Spleen (tissue), 13 donors: Measurements from ENCODE around the gene NEURL4. TPM values are rescaled to one million over a fixed set of nuclear protein-coding genes. Genes with fewer than 3 reads are reported as not detected.
A peak's percentile ranks its signal among the peaks of the same experiment; 100 is the strongest.
"Not testable (repeated sequence)": the region's sequence is repeated elsewhere in the genome, so short reads cannot be mapped to it uniquely, and the experiment has no call there.

ENCODE experiments used
- DNase-seq: peaks from one replicate; pipeline ENCODE4 v3.0.0-alpha.2; 2020
- H3K27ac ChIP-seq, 8 donors: fragments of 200-600 bp; sonication (generic) in 7 of 8; 1 replicate in 4 of 8; 2 replicates in 4 of 8; pipeline versions ENCODE4 v1.5.0 to v1.8.0; 2016 to 2021; ENCODE audit warnings: inconsistent platforms in 4 of 8, mild to moderate bottlenecking in 4 of 8, moderate library complexity in 1 of 8
- H3K27me3 ChIP-seq, 7 donors: fragments of 200-600 bp; sonication (generic) in 6 of 7; replicated peaks in 1 of 7; 1 replicate in 4 of 7; 2 replicates in 3 of 7; pipeline versions ENCODE4 v1.5.0 to v1.8.0; 2016 to 2021; ENCODE audit warnings: inconsistent platforms in 3 of 7, mild to moderate bottlenecking in 1 of 7
- H3K36me3 ChIP-seq, 6 donors: fragments of 200-600 bp; sonication (generic) in 5 of 6; 1 replicate in 4 of 6; 2 replicates in 2 of 6; pipeline versions ENCODE4 v1.5.0 to v1.8.0; 2016 to 2021; ENCODE audit warnings: inconsistent platforms in 2 of 6
- H3K4me1 ChIP-seq, 6 donors: fragments of 200-600 bp; sonication (generic) in 5 of 6; 1 replicate in 3 of 6; 2 replicates in 3 of 6; pipeline versions ENCODE4 v1.5.0 to v1.8.0; 2016 to 2021; ENCODE audit warnings: inconsistent platforms in 3 of 6
- H3K4me3 ChIP-seq, 8 donors: fragments of 200-600 bp; sonication (generic) in 7 of 8; 1 replicate in 4 of 8; 2 replicates in 4 of 8; pipeline versions ENCODE4 v1.5.0 to v1.8.0; 2016 to 2021; ENCODE audit warnings: inconsistent platforms in 4 of 8, mild to moderate bottlenecking in 4 of 8, moderate library complexity in 2 of 8
- H3K9me3 ChIP-seq, 8 donors: fragments of 200-600 bp; sonication (generic) in 7 of 8; 1 replicate in 4 of 8; 2 replicates in 4 of 8; pipeline versions ENCODE4 v1.5.0 to v1.8.0; 2016 to 2021; ENCODE audit warnings: inconsistent platforms in 4 of 8
- CTCF ChIP-seq, 11 experiments: fragments of 200-600 bp in 7 of 11; fragments of 450-650 bp in 4 of 11; sonication (generic) in 4 of 11; IDR thresholded peaks in 8 of 11; conservative IDR thresholded peaks in 3 of 11; 1 replicate in 7 of 11; 2 replicates in 4 of 11; pipeline versions ENCODE4 v1.4.0 to v1.8.0; 2016 to 2021; ENCODE audit warnings: antibody characterized with exemption in 11 of 11, inconsistent platforms in 4 of 11, mild to moderate bottlenecking in 1 of 11
- POLR2A ChIP-seq, 3 donors: fragments of 450-650 bp; IDR thresholded peaks; one replicate each; pipeline ENCODE4 v1.5.1; 2017; ENCODE audit warnings: antibody characterized with exemption in 3 of 3, mild to moderate bottlenecking in 1 of 3
- POLR2AphosphoS5 ChIP-seq, 3 donors: sonication (generic); formaldehyde crosslinking; IDR thresholded peaks; one replicate each; pipeline ENCODE4 v1.5.1; 2017; ENCODE audit warnings: antibody characterized with exemption in 3 of 3
- WGBS, 5 donors: extraction: QIAGEN DNeasy Blood & Tissue Kit in 3 of 5; methylation state at CpG; one replicate each; pipeline versions ENCODE4 v1.1.5 to v1.1.7; 2013 to 2018; 5-methylcytosine and 5-hydroxymethylcytosine counted together
- intact Hi-C: fragments of 100-400 bp; cut with DNase I; formaldehyde crosslinking; loops from one replicate; pipeline ENCODE4 v1.15.0; 2023; ENCODE audit warnings: low total_unique reads
- long read RNA-seq, 2 donors: transcript quantifications; one replicate each; lab custom pipeline, GENCODE V29; 2026
- polyA plus RNA-seq, 3 donors: library from polyadenylated mRNA; stranded (reverse); fragments of 200-250 nt; gene quantifications; one replicate each; pipeline ENCODE4 v1.2.1, GENCODE V29; 2013
- total RNA-seq, 7 donors: library from RNA; depleted of rRNA in 3 of 7; stranded (reverse); fragments of >200 nt in 3 of 7; fragmentation: NEBNext Ultra II Directional in 4 of 7; extraction: Animal tissue kit (Norgen Biotek cat#: 25700) in 4 of 7; gene quantifications; one replicate each; pipeline versions ENCODE4 v1.1.0 to v1.2.1, GENCODE V29; 2016 to 2021
- donor health status: healthy with polysubstance abuse.
- donor health status: DM: no; HTN: no; CAD: no; lungs with moderate emphysema.
- donor health status: DM: no; HTN: no; CAD: no.
- donor health status: Bipolar disorder and iron deficiency.
- donor health status: healthy.
- donor health status: DM: no; HTN: no; CAD: no.
- donor health status: DM: yes; HTN: yes; CAD: no.

NEURL4 gene
- total RNA-seq = 10 to 100 TPM; 16.5 to 53.9 (median 44.3) TPM
- 10 to 100 TPM; 17.6 to 48.6 (median 36.3) TPM for polyA plus RNA-seq
- long read RNA-seq, donor 1 = 0 reads
- long read RNA-seq, donor 2 = 0 reads

GRCh38 chr17:7328840-7329373 lies at the start of gene NEURL4:
Gene NEURL4 (minus strand): TSS chr17:7329335. CDS start chr17:7329312, 23 bp downstream.
- no peaks in the 10 kb centered on the region for H3K9me3 ChIP-seq
- peaks cover 0 to 35% (median 21%) of the 10 kb centered on the region in 6 donors for H3K36me3 ChIP-seq
- peaks cover 8 to 73% (median 42%) of the 10 kb centered on the region in 6 donors for H3K4me1 ChIP-seq
- H3K4me3 ChIP-seq = peak within 1 kb of the TSS; percentile 77 to 95 (median 87)
- 0 to 1% (median 1%) methylated on average over 32 to 50 of the region's 50 CpGs for WGBS, 5 donors
- H3K27ac ChIP-seq = peak within 1 kb of the TSS; percentile 89 to 95 (median 93)
- intact Hi-C loops = no loop called here
- DNase-seq = no peak
- TF ChIP-seq POLR2A (IDR thresholded peaks at IDR 0.05) = no peak
- no peak for TF ChIP-seq POLR2AphosphoS5 (IDR thresholded peaks at IDR 0.05)
- TF ChIP-seq CTCF (IDR thresholded peaks at IDR 0.05 in 8 of 11, conservative IDR thresholded peaks at IDR 0.05 in 3 of 11) = no peak
- H3K27me3 ChIP-seq = no peaks in the 10 kb centered on the region

GRCh38 chr17:7374353-7374752 lies 45.2 kb upstream of the NEURL4 start:
- intact Hi-C loops = no loop called here
- Histone ChIP-seq H3K4me1 (no peaks in the 10 kb centered on the region), H3K4me3 (no peak overlapping the region), H3K9me3 (peaks cover 0 to 6% (median 0%) of the 10 kb centered on the region in 8 donors), H3K27ac (no peak overlapping the region), H3K36me3 (no peaks in the 10 kb centered on the region), H3K27me3 (peaks cover 0 to 13% (median 0%) of the 10 kb centered on the region in 7 donors)
- DNase-seq = no peak
- TF ChIP-seq POLR2AphosphoS5 (IDR thresholded peaks at IDR 0.05) = no peak
- TF ChIP-seq POLR2A (IDR thresholded peaks at IDR 0.05) = no peak
- no peak for TF ChIP-seq CTCF (IDR thresholded peaks at IDR 0.05 in 8 of 11, conservative IDR thresholded peaks at IDR 0.05 in 3 of 11)
- 75 to 93% (median 88%) methylated on average over 2 of the region's 2 CpGs for WGBS, 5 donors

DNA sequence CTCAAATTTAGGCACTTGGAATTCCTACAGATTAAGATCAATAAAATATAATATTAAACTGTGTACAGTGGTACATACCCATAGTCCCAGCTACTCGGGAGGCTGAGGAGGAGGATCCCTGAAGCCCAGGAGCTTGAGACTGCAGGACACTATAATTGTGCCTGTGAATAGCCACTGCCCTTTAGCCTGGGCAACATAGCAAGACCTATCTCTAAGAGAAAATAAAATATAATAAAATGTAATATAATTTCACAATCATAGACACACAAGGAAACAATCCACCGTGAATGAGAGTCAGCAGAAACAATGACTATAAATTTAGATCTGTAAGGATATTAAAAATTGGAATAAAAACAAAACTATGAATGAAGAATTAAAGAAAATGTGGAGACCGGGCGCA lies 41.7 kb upstream of the NEURL4 start:
- peaks cover 0 to 4% (median 0%) of the 10 kb centered on the region in 7 donors for H3K27me3 ChIP-seq
- H3K27ac ChIP-seq = no peak overlapping the region
- TF ChIP-seq POLR2A (IDR thresholded peaks at IDR 0.05) = no peak
- no peak for TF ChIP-seq CTCF (IDR thresholded peaks at IDR 0.05 in 8 of 11, conservative IDR thresholded peaks at IDR 0.05 in 3 of 11)
- TF ChIP-seq POLR2AphosphoS5 (IDR thresholded peaks at IDR 0.05) = no peak
- H3K9me3 ChIP-seq = no peaks in the 10 kb centered on the region
- H3K4me1 ChIP-seq = no peaks in the 10 kb centered on the region
- DNase-seq = no peak
- 84 to 92% (median 86%) methylated on average over 4 of the region's 4 CpGs for WGBS, 5 donors
- intact Hi-C loops = no loop called here
- no peaks in the 10 kb centered on the region for H3K36me3 ChIP-seq
- H3K4me3 ChIP-seq = no peak overlapping the region

DNA sequence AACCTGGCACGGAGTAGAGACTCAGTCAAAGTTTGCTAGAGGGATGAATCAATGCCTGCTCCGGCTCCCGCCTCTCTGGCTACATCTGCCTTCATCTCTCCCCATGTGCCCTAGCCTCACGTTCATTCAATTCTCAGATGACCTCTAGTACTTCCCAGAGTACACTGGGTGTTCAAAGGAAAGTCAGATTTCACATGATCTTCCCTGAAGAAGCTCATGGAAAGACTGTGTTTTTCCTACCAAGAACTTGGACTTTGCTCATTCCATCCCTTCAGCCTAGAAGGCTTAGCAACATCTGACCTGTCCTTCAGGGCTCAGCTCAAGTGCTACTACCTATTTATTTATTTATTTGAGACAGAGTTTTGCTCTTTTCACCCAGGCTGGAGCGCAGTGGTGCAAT lies 40.7 kb upstream of the NEURL4 start:
- WGBS, 5 donors = 79 to 88% (median 86%) methylated on average over 5 of the region's 5 CpGs
- peaks cover 0 to 4% (median 0%) of the 10 kb centered on the region in 7 donors for H3K27me3 ChIP-seq
- no peaks in the 10 kb centered on the region for H3K9me3 ChIP-seq
- DNase-seq = no peak
- no peaks in the 10 kb centered on the region for H3K36me3 ChIP-seq
- H3K27ac ChIP-seq = no peak overlapping the region
- TF ChIP-seq POLR2A (IDR thresholded peaks at IDR 0.05) (no peak), CTCF (IDR thresholded peaks at IDR 0.05 in 8 of 11, conservative IDR thresholded peaks at IDR 0.05 in 3 of 11) (no peak), POLR2AphosphoS5 (IDR thresholded peaks at IDR 0.05) (no peak)
- no peak overlapping the region for H3K4me3 ChIP-seq
- no peaks in the 10 kb centered on the region for H3K4me1 ChIP-seq
- intact Hi-C loops = no loop called here

DNA sequence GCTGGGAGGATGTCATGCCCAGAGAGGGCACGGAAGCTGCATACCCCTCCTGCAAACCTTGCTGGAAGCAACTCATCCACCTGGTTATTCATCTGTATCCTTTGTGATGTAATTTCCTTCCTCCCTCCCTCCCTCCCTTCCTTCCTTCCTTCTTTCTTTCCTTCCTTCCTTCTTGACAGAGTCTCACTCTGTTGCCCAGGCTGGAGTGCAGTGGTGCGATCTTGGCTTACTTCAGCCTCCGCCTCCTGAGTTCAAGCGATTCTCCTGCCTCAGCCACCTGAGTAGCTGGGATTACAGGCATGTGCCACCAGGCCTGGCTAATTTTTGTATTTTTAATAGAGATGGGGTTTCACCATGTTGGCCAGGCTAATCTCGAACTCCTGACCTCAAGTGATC lies 39.5 kb upstream of the NEURL4 start:
- 80 to 90% (median 86%) methylated on average over 5 of the region's 5 CpGs for WGBS, 5 donors
- H3K27me3 ChIP-seq, H3K9me3 ChIP-seq, intact Hi-C loops, H3K36me3 ChIP-seq, H3K4me1 ChIP-seq, DNase-seq, H3K4me3 ChIP-seq, H3K27ac ChIP-seq: not testable (repeated sequence)
